Right lobe of liver (tissue), 4 donors: Measurements from ENCODE around the gene APBB1.

Source experiments
- CTCF ChIP-seq, 4 donors: fragments of 200-600 bp in 3 of 4; fragments of 450-650 bp in 1 of 4; IDR thresholded peaks; one replicate each; pipeline versions ENCODE4 v1.5.1 to v1.8.0; 2016 to 2022; ENCODE audit warnings: antibody characterized with exemption in 4 of 4, mild to moderate bottlenecking in 2 of 4
- POLR2A ChIP-seq: fragments of 450-650 bp; IDR thresholded peaks from one replicate; pipeline ENCODE4 v1.6.1; 2017; ENCODE audit warnings: antibody characterized with exemption, mild to moderate bottlenecking
- donor health status: DM: no; HTN: no; CAD: no.
- donor health status: DM: no; HTN: no; CAD: no.
- donor health status: DM: no; HTN: yes; CAD: no.

- TF ChIP-seq POLR2A, result no peak
- no peak for TF ChIP-seq CTCF (IDR thresholded peaks at IDR 0.05)
These were observed 16.3 kb downstream of the APBB1 start for GRCh38 chr11:6402561-6402981.
